GM12874 (cell line): ENCODE results near the gene WDFY4.

Experiments
- TF ChIP-seq, protein P1 (sequence below): IDR thresholded peaks from 2 replicates; pipeline ENCODE4 v1.5.1; 2011; ENCODE audit warnings: low read depth, mild to moderate bottlenecking, control low read depth, low read length, moderate library complexity; ENCODE audit not compliant: insufficient read depth

Gene WDFY4

DNA sequence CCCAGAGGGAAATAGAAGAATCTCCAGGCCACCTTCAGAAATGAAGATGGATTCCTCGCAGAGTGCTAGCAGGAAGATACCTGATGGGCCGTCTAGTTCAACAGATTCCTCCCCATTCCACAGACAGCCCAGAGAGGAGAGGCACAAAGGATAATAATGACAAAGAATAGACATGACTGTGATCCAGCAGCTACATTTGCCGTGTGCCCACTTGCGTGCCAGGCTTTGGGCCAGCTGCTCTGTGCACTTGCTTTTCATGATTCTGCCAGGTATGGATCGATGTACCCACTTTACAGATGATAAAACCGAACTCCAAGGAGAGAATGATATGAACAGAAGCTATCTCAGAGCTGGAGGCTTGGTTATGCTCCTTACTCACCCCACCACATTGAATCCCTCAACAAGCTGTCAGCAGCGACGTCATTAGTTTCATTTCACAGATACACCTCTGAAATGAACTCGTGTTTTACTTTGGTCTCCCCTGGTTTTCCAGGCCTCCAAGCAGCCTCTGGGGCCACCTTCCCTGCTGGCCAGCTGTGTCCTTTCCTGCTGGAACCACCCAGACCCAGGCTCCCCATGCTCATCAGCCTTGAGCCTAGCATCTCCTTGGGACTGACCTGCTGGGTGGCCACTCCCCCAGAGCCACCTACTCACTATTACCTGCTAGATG lies 11.9 kb upstream of the WDFY4 start:
- TF ChIP-seq, protein P1, sequence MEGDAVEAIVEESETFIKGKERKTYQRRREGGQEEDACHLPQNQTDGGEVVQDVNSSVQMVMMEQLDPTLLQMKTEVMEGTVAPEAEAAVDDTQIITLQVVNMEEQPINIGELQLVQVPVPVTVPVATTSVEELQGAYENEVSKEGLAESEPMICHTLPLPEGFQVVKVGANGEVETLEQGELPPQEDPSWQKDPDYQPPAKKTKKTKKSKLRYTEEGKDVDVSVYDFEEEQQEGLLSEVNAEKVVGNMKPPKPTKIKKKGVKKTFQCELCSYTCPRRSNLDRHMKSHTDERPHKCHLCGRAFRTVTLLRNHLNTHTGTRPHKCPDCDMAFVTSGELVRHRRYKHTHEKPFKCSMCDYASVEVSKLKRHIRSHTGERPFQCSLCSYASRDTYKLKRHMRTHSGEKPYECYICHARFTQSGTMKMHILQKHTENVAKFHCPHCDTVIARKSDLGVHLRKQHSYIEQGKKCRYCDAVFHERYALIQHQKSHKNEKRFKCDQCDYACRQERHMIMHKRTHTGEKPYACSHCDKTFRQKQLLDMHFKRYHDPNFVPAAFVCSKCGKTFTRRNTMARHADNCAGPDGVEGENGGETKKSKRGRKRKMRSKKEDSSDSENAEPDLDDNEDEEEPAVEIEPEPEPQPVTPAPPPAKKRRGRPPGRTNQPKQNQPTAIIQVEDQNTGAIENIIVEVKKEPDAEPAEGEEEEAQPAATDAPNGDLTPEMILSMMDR = no peak

DNA sequence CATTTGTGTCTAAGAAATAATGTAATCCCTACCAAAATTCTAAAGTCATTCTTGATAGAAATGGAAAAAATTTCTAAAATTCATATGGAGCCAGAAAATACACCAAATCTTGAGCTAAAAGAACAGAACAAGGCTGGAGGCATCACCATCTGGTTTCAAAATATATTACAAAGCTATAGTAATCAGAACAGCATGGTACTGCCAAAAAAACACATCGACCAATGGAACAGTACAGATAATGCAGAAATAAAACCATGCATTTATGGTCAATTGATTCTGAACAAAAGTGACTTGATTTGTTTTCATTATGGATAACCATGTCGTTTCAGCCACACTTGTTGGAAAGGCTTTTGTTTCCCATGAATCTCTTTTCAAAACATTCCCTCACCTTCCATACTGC lies 7.0 kb upstream of the WDFY4 start:
- TF ChIP-seq, protein P1 = no peak

DNA sequence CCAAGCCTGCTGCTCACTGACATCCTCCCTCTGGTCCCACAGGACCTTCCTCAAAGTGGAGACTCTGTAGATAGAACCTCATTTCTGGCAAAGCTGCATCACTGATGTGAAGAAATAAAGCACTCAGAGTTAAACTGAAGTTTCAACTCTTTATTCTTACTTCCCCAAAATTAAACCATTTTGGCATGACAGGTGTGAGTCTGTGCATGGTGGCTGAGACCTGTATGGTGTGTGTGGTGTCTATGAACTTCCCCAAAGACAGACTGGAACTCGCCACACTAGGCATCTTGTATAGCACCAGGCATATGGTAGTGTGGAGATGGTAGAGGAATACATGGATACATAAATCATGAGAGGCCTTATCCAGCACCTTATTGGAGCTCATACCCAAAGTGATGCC lies 6.6 kb upstream of the WDFY4 start:
- TF ChIP-seq, protein P1 = no peak

DNA sequence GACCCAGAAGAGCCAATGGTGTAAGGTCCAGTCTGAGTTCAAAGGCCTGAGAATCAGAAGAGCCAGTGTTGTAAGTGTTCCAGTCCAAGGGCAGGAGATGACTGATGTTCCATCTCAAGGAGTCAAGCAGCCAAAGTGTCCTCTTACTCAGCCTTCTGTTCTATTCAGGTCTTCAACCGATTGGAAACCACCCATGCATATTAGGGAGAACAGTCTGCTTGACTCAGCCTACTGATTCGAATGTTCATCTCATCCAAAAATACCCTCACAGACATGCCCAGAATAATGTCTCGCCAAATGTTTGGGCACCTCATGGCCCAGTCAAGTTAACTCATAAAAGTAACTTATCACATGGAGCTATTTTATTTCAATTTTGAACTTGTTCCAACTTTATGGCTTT lies 2.9 kb upstream of the WDFY4 start:
- TF ChIP-seq, protein P1 = no peak

DNA sequence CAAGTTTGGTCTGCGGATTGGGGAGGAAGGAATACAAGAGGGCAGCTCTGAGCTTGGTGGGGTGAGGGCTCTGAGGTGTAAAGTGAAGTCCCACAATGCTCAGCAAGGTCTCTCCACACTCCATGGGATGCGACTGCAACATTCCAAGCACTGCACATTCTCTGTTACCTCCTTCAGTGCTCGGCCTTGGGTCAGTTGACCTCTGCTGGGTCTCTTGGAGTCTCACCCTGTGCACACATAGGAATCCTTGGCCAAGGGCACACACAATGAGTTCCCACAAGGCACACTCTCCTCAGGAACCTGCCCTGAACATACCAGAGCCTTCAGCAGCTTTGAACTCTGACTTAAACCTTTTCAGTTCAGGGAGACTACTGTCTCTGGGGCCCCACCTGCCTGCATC lies 2.4 kb upstream of the WDFY4 start:
- TF ChIP-seq, protein P1 = no peak

DNA sequence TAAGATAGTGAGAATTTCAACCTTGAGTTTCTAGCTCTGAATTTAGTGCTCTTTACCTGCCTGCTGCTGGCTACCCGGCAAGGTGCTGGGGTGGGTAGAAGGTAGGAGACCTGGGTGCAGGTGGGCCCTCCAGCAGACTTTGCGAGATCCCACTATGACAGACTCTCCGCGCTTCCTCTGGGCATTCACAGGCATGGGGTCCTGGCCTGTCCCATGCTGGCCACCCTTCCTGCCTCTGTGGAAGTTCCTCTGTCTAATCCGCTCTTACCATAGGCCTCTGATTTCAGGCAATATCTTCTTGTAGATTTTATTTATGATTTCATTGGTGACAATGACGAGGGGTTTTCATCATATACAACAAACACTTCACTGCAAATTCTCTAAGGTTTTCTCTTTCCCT lies 1.2 kb upstream of the WDFY4 start:
- TF ChIP-seq, protein P1 = no peak

DNA sequence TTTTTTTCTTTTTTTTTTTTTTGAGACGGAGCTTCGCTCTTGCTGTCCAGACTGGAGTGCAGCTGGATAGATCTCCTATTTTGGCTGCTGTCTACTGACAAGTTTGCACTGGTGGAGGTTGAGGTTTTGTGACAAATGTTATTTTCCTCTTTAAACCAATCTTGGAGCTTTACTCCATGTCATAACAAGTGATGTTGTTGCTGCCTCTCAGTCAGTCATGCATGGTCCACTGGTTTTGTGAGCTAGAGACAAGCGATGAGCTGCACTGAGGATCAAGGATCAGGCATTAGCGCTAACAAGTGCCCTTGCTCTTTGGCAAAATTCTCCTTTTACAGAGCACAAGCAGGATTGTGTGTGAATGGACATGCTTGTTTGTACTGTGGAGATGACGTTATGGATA lies 805 bp upstream of the WDFY4 start:
- TF ChIP-seq, protein P1 = no peak
